GM21786 (cell line): ENCODE measurements around the gene PCDHGA6.
A peak's percentile ranks its signal among the peaks of the same experiment; 100 is the strongest.
"Not testable (repeated sequence)": the region's sequence is repeated elsewhere in the genome, so short reads cannot be mapped to it uniquely, and the experiment has no call there.

Source experiments
- ATAC-seq: cut with Tn5 transposase; IDR thresholded peaks from one replicate; pipeline ENCODE4 v1.9.1; 2021; ENCODE audit not compliant: unreplicated experiment

PCDHGA6 gene

DNA sequence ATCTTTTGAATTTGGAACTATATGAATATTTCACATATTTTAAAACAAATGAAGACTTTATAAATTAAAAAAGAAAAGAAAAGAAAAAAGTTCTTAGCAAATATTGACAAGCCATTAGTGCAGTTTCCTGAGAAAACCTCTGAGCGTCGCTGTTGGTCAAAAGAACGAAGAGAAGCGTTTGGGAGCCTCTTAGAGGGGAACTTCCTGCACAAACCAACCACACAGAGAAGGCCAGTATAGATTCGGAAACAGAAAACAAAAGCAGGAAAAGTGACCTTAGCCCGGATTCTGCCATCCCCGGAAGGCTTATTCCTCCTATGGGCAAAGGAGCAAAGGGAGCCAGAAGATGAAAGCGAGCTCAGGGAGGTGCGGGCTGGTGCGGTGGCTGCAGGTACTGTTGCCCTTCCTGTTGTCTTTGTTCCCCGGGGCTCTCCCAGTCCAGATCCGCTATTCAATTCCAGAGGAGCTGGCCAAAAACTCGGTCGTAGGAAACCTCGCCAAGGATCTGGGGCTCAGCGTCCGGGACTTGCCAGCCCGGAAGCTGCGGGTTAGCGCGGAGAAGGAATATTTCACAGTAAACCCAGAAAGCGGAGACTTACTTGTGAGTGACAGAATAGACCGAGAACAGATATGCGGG, 13.8 kb upstream of the PCDHGA6 start, which contains the start of gene PCDHGB2:
Gene PCDHGB2 (plus strand): TSS at position 205 of the 637 bp plus-strand sequence. CDS start 142 bp downstream, at position 347.
- peak; percentile 63 for ATAC-seq

DNA sequence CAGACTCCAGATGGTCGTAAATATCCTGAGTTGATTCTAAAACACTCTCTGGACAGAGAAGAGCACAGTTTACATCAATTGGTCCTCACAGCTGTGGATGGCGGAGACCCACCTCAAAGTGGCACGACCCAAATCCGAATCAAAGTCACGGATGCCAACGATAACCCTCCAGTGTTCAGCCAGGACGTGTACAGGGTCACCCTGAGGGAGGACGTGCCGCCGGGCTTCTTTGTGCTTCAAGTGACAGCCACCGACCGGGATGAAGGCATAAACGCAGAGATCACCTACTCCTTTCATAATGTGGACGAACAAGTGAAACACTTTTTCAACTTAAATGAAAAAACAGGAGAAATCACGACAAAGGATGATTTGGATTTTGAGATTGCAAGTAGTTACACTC, 13.0 kb upstream of the PCDHGA6 start:
- ATAC-seq, result no peak

DNA sequence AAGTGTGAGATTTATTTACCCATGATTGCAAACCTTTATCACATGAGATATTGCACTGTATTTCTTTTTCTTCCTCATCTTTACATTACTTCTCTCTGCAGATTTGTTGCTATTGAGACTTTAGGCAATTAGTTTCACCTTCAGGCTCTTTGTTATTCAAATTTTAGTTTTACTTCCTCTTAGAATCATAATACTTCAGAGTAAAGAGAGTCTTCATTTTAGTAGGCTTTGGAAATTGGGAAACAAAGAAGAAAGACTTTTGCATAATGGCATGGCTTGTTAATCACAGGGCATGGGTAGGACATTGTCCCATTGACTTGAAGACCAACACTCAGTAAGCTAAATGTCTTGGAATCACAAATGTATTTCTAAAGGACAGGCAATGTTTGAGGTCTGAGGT, 11.0 kb upstream of the PCDHGA6 start:
- ATAC-seq, result no peak

DNA sequence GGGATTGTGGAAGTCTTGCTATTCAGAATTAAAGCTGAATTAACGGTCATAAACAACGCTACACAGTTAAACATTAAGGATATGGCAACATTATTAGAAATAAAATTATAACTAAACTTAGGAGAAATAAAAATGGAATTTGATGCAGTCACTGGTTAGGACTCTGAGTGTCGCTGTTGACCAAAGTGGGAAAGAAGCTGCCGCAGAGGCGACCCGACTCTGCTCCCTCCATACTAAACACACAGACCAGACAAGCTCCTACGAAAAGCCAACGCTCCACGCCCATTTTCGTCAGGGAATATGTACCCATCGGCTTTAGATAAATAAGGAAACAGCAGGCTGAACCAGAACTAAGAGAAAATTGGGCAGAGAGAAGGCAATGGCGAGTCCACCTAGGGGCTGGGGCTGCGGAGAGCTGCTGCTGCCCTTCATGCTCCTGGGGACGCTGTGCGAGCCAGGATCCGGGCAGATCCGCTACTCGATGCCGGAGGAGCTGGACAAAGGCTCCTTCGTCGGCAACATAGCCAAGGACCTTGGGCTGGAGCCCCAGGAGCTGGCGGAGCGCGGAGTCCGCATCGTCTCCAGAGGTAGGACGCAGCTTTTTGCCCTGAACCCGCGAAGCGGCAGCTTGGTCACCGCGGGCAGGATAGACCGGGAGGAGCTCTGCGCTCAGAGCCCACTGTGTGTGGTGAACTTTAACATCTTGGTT, 9.6 kb upstream of the PCDHGA6 start, which contains the start of gene PCDHGA5:
Gene PCDHGA5 (plus strand): TSS at position 211 of the 709 bp plus-strand sequence. CDS start 169 bp downstream, at position 380.
- ATAC-seq, result no peak

DNA sequence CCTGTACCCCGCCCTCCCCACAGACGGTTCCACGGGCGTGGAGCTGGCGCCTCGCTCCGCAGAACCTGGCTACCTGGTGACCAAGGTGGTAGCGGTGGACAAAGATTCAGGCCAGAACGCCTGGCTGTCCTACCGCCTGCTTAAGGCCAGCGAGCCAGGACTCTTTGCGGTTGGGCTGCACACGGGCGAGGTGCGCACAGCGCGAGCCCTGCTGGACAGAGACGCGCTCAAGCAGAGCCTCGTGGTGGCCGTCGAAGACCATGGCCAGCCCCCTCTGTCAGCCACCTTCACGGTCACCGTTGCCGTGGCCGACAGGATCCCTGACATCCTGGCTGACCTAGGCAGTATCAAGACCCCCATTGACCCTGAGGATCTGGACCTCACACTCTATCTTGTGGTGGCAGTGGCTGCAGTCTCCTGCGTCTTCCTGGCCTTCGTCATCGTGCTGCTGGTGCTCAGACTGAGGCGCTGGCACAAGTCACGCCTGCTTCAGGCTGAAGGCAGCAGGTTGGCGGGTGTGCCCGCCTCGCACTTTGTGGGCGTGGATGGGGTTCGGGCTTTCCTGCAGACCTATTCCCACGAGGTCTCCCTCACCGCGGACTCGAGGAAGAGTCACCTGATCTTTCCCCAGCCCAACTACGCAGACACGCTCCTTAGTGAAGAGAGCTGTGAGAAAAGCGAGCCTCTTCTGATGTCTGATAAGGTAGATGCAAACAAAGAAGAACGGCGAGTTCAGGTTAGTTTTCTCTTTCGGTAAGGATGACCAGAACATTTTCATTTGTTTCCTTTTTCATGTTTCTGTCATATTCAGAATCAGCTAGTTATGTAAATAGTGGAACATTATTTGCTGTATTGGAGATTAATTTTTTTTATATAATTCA, 7.4 kb upstream of the PCDHGA6 start:
- ATAC-seq, result no peak

DNA sequence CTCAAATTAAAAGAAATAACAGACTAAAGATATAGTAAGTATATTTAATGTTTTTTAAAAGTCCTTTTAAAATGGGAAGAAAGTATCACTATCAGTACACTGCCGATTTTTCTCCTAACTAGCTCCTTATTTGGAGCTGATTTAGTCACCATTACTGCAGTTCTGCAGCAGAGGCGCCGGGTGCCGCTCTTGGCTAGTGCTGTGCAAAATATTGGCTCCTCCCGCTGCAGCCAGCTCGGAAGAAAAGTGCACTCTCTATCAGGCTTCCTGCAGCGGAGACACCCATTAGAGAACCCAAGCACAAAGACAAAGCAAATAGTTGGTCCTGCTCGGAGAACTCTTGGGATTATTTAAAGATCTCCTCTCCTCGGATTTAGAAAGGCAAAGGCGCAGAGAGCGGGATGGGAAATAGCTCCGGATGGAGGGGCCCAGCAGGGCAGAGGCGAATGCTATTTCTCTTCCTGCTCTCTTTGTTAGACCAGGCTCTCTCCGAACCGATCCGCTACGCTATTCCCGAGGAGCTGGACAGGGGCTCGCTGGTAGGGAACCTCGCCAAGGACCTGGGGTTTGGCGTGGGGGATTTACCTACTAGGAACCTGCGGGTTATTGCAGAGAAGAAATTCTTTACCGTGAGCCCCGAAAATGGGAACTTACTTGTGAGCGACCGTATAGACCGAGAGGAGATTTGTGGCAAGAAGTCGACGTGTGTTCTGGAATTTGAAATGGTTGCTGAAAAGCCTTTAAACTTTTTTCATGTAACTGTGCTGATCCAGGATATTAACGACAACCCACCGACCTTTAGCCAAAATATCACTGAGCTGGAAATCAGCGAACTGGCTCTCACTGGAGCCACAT, 3.5 kb upstream of the PCDHGA6 start, which contains the start of gene PCDHGB3:
Gene PCDHGB3 (plus strand): TSS at position 249 of the 855 bp plus-strand sequence. CDS start 153 bp downstream, at position 402.
- peak; percentile 99 for ATAC-seq

DNA sequence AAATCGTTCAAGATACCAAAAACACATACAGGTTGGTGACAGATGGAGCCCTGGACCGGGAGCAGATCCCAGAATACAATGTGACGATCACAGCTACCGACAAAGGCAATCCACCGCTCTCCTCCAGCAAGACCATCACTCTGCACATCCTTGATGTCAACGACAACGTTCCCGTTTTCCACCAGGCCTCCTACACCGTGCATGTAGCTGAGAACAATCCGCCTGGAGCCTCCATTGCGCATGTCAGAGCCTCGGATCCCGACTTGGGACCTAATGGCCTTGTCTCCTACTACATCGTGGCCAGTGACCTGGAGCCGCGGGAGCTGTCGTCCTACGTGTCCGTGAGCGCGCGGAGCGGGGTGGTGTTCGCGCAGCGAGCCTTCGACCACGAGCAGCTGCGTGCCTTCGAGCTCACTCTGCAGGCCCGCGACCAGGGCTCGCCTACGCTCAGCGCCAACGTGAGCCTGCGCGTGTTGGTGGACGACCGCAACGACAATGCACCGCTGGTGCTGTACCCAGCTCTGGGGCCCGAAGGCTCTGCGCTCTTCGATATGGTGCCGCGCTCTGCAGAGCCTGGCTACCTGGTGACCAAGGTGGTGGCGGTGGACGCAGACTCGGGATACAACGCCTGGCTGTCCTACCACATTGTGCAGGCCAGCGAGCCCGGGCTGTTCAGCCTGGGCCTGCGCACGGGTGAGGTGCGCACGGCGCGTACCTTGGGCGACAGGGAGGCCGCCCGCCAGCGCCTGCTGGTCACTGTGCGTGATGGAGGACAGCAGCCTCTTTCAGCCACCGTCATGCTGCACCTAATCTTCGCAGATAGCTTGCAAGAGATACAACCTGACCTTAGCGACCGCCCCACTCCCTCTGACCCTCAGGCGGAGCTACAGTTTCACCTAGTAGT, 1.9 kb upstream of the PCDHGA6 start:
- ATAC-seq, result no peak

DNA sequence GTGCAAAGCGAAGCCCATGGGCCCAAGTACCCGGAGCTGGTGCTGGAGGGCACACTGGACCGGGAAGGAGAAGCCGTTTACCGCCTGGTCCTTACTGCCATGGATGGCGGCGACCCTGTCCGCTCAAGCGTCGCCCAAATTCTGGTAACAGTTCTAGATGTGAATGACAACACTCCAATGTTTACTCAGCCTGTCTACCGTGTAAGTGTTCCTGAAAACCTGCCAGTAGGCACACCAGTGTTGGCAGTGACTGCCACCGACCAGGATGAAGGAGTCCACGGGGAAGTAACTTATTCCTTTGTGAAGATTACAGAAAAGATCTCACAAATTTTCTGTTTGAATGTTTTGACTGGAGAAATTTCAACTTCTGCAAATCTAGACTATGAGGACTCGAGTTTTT, 936 bp downstream of the PCDHGA6 start:
- ATAC-seq, result no peak

DNA sequence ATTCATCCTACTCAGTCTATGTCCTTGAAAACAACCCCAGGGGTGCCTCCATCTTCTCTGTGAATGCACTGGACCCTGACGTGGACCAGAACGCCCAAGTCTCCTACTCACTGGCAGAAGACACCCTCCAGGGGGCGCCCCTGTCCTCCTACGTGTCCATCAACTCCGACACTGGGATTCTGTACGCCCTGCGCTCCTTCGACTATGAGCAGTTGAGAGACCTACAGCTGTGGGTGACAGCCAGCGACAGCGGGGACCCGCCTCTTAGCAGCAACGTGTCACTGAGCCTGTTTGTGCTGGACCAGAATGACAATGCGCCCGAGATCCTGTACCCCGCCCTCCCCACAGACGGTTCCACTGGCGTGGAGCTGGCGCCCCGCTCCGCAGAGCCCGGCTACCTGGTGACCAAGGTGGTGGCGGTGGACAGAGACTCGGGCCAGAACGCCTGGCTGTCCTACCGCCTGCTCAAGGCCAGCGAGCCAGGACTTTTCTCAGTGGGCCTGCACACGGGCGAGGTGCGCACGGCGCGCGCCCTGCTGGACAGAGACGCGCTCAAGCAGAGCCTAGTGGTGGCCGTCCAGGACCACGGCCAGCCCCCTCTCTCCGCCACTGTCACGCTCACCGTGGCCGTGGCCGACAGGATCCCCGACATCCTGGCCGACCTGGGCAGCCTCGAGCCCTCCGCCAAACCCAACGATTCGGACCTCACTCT, 1.9 kb downstream of the PCDHGA6 start:
- not testable (repeated sequence) for ATAC-seq

DNA sequence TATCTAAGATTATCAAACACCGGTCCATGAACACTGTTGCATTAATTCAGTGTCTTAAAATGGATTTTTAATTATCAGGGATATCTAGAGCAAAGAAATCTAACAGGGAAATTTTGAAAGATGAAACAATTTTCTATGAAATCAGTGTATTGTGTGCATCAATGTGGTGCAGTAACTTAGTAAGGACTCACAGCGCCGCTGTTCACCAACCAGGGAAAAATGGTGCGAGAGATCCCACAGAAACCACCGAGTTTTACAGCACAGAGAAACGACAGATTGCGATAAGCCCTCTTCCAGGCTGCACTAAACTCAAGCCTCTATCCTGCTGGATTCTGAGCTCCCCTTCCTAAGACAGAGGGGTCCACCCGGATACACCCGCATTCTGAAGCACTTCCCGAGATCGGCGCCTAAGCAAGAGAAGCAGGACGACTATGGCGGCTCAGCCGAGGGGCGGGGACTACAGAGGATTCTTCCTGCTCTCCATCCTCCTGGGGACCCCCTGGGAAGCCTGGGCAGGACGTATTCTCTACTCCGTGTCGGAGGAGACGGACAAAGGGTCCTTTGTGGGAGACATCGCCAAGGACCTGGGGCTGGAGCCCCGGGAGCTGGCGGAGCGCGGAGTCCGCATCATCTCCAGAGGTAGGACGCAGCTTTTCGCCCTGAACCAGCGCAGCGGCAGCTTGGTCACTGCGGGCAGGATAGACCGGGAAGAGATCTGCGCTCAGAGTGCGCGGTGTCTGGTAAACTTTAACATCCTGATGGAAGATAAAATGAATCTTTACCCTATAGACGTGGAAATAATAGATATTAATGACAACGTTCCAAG, 9.0 kb downstream of the PCDHGA6 start, which contains the start of gene PCDHGA7:
Gene PCDHGA7 (plus strand): TSS at position 274 of the 826 bp plus-strand sequence. CDS start 158 bp downstream, at position 432.
- no peak for ATAC-seq

DNA sequence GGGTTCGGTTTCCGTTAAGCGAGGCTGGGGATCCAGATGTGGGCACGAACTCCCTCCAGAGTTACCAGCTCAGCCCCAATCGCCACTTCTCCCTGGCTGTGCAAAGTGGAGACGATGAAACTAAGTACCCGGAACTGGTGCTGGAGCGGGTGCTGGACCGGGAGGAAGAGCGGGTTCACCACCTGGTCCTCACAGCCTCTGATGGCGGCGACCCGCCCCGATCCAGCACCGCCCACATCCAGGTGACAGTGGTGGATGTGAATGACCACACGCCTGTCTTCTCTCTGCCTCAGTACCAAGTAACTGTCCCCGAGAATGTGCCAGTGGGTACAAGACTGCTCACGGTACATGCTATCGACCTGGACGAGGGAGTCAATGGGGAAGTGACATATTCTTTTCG, 9.7 kb downstream of the PCDHGA6 start:
- ATAC-seq, result no peak

DNA sequence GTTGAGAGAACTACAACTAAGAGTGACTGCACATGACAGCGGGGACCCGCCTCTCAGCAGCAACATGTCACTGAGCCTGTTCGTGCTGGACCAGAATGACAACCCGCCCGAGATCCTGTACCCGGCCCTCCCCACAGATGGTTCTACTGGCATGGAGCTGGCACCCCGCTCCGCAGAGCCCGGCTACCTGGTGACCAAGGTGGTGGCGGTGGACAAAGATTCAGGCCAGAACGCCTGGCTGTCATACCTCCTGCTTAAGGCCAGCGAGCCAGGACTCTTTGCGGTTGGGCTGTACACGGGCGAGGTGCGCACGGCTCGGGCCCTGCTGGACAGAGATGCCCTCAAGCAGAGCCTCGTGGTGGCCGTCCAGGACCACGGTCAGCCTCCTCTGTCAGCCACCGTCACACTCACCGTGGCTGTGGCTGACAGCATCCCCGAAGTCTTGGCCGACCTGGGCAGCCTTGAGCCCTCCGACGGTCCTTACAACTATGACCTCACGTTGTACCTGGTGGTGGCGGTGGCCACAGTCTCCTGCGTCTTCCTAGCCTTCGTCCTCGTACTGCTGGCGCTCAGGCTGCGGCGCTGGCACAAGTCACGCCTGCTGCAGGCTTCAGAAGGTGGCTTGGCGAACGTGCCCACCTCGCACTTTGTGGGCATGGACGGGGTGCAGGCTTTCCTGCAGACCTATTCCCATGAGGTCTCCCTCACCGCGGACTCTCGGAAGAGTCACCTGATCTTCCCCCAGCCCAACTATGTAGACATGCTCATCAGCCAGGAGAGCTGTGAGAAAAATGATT, 11.0 kb downstream of the PCDHGA6 start:
- ATAC-seq, result no peak

DNA sequence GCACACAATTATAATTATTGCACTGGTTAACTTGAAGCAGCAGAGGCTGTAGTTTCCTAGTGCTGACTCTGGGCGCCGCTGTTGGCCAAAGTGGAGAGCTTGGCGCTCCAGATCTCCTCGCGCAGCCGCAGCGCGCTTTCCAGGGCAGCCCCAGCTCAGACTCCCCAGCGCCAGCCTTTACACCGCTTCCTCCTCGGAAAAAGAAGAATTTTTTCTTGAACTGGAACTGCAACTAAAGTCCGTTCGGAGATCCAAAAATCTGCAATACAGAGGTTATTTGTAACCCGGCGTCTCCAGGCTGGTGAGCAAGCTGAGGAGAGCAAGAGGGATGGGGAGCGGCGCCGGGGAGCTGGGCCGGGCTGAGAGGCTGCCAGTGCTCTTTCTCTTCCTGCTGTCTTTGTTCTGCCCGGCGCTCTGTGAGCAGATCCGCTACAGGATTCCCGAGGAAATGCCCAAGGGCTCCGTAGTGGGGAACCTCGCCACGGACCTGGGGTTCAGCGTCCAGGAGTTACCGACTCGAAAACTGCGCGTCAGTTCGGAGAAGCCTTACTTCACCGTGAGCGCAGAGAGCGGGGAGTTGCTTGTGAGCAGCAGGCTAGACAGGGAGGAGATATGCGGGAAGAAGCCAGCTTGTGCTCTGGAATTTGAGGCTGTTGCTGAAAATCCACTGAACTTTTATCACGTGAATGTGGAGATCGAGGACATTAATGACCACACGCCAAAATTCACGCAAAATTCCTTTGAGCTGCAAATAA, 14.0 kb downstream of the PCDHGA6 start, which contains the start of gene PCDHGB4:
Gene PCDHGB4 (plus strand): TSS at position 142 of the 755 bp plus-strand sequence. CDS start 187 bp downstream, at position 329.
- ATAC-seq, result peak; percentile 62

DNA sequence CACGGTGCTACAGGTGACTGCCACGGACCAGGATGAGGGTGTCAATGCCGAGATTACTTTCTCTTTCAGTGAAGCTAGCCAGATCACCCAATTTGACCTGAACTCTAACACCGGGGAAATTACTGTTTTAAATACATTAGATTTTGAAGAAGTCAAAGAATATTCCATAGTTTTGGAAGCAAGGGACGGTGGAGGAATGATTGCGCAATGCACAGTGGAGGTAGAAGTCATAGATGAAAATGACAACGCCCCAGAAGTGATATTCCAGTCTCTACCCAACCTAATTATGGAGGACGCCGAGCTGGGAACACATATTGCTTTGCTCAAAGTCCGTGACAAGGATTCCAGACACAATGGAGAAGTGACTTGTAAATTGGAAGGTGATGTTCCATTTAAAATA, 15.0 kb downstream of the PCDHGA6 start:
- ATAC-seq, result no peak

DNA sequence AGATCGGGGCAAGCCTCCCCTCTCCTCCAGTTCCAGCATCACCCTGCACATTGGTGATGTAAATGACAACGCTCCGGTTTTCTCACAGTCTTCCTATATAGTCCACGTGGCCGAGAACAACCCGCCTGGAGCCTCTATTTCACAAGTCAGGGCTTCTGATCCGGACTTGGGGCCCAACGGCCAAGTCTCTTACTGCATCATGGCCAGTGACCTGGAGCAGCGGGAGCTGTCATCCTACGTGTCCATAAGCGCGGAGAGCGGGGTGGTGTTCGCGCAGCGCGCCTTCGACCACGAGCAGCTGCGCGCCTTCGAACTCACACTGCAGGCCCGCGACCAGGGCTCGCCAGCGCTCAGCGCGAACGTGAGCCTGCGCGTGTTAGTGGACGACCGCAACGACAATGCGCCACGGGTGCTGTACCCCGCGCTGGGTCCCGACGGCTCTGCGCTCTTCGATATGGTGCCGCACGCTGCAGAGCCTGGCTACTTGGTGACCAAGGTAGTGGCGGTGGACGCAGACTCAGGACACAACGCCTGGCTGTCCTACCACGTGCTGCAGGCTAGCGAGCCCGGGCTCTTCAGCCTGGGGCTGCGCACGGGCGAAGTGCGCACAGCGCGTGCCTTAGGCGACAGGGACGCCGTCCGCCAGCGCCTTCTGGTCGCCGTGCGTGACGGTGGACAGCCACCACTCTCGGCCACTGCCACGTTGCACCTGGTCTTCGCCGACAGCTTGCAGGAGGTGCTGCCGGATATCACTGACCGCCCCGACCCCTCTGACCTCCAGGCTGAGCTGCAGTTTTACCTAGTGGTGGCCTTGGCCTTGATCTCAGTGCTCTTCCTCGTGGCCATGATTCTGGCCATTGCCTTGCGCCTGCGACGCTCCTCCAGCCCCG, 15.7 kb downstream of the PCDHGA6 start:
- no peak for ATAC-seq
